B cell (primary cell): ENCODE data around the gene KBTBD6. TPM values are rescaled to one million over a fixed set of nuclear protein-coding genes. Genes with fewer than 3 reads are reported as not detected.

Experiments used
- ATAC-seq: fragments of 200-7000 bp; cut with Tn5 transposase; one replicate; pipeline ENCODE4 v1.10.0; 2021; ENCODE audit warnings: low read depth, mild to moderate bottlenecking, moderate number of reproducible peaks, moderate library complexity
- CTCF ChIA-PET: fragments of 350-600 bp; sonication (Branson Sonifier 250); formaldehyde crosslinking; loops from one replicate; lab custom pipeline; 2021; ENCODE audit warnings: antibody characterized with exemption, inconsistent platforms; lab: Charles Lee
- POLR2A ChIA-PET: fragments of 350-600 bp; sonication (Branson Sonifier 250); formaldehyde crosslinking; loops from one replicate; lab custom pipeline; 2021; ENCODE audit warnings: antibody characterized with exemption; lab: Charles Lee
- DNase-seq: peaks from one replicate; pipeline ENCODE4 v3.0.0; 2013
- H2AFZ ChIP-seq: 2 replicates; pipeline ENCODE4 v1.6.1; 2012; ENCODE audit warnings: mild to moderate bottlenecking, low read depth, low read length; ENCODE audit not compliant: insufficient read depth, poor library complexity, severe bottlenecking
- H3K27ac ChIP-seq, 2 donors: 1 replicate in 1 of 2; 2 replicates in 1 of 2; pipeline ENCODE4 v1.5.1; 2012 to 2013; ENCODE audit warnings: low read length in 2 of 2, mild to moderate bottlenecking in 2 of 2, moderate library complexity in 1 of 2
- H3K27me3 ChIP-seq, 4 experiments: fragments of 200-600 bp in 1 of 4; sonication (generic) in 1 of 4; replicated peaks in 1 of 4; 1 replicate in 2 of 4; 2 replicates in 2 of 4; pipeline versions ENCODE4 v1.6.1 to v1.7.0; 2013 to 2016; ENCODE audit warnings: low read length in 3 of 4, mild to moderate bottlenecking in 2 of 4, mixed read lengths in 1 of 4, moderate library complexity in 1 of 4; ENCODE audit not compliant: insufficient read depth in 4 of 4, control insufficient read depth in 3 of 4; ENCODE audit errors: control extremely low read depth in 1 of 4
- H3K36me3 ChIP-seq, 2 experiments: replicated peaks in 1 of 2; 1 replicate in 1 of 2; 2 replicates in 1 of 2; pipeline versions ENCODE4 v1.6.1 to v1.7.1; 2013; ENCODE audit warnings: low read length in 1 of 2; ENCODE audit not compliant: insufficient read depth in 2 of 2, control insufficient read depth in 1 of 2; ENCODE audit errors: control extremely low read depth in 1 of 2, extremely low read depth in 1 of 2
- H3K4me1 ChIP-seq, 2 donors: fragments of 200-600 bp in 1 of 2; sonication (generic) in 1 of 2; 1 replicate in 1 of 2; 2 replicates in 1 of 2; pipeline versions ENCODE4 v1.5.1 to v1.6.1; 2013 to 2017; ENCODE audit warnings: low read length in 2 of 2; ENCODE audit not compliant: control insufficient read depth in 2 of 2, insufficient read depth in 2 of 2
- H3K4me2 ChIP-seq: replicated peaks from 2 replicates; pipeline ENCODE3; 2012; ENCODE audit warnings: mild to moderate bottlenecking, low read depth, low read length; ENCODE audit not compliant: poor library complexity, severe bottlenecking
- H3K4me3 ChIP-seq, 5 experiments: fragments of 200-600 bp in 1 of 5; sonication (generic) in 1 of 5; 1 replicate in 3 of 5; 2 replicates in 2 of 5; pipeline versions ENCODE4 v1.5.1 to v1.7.0; 2011 to 2016; ENCODE audit warnings: low read length in 4 of 5, mild to moderate bottlenecking in 4 of 5, low read depth in 2 of 5, control low read depth in 1 of 5, moderate library complexity in 1 of 5; ENCODE audit not compliant: insufficient read depth in 1 of 5; ENCODE audit errors: control extremely low read depth in 1 of 5, extremely low read depth in 1 of 5
- H3K79me2 ChIP-seq: fragments of 200-600 bp; sonication (generic); one replicate; pipeline ENCODE4 v1.6.0; 2016; ENCODE audit warnings: low read length; ENCODE audit not compliant: control insufficient read depth, insufficient read depth
- H3K9ac ChIP-seq: fragments of 200-600 bp; sonication (generic); 2 replicates; pipeline ENCODE4 v1.6.1; 2017; ENCODE audit warnings: mild to moderate bottlenecking, low read length, moderate library complexity
- H3K9me3 ChIP-seq, 3 donors: one replicate each; pipeline versions ENCODE4 v1.6.1 to v1.7.1; 2013; ENCODE audit warnings: low read length in 2 of 3; ENCODE audit not compliant: control insufficient read depth in 2 of 3, insufficient read depth in 1 of 3; ENCODE audit errors: control extremely low read depth in 1 of 3
- H4K20me1 ChIP-seq: 2 replicates; pipeline ENCODE4 v1.6.0; 2012; ENCODE audit warnings: mild to moderate bottlenecking, low read length; ENCODE audit not compliant: insufficient read depth, control insufficient read depth, poor library complexity, severe bottlenecking
- H3K27ac Mint-ChIP-seq: one replicate; pipeline ENCODE4 v1.8.0; 2021; ENCODE audit warnings: mixed read lengths
- H3K27me3 Mint-ChIP-seq: one replicate; pipeline ENCODE4 v1.8.0; 2021; ENCODE audit warnings: mixed read lengths
- H3K4me1 Mint-ChIP-seq: one replicate; pipeline ENCODE4 v1.8.0; 2021; ENCODE audit warnings: mixed read lengths
- H3K4me3 Mint-ChIP-seq: one replicate; pipeline ENCODE4 v1.8.0; 2021; ENCODE audit warnings: mixed read lengths
- H3K9me3 Mint-ChIP-seq: one replicate; pipeline ENCODE4 v1.8.0; 2022; ENCODE audit warnings: mixed read lengths; ENCODE audit not compliant: insufficient read depth
- EZH2 ChIP-seq: IDR thresholded peaks from 2 replicates; pipeline ENCODE4 v1.6.1; 2012; ENCODE audit warnings: borderline replicate concordance, low read depth, mild to moderate bottlenecking, moderate library complexity, low read length; ENCODE audit not compliant: insufficient read depth, poor library complexity, severe bottlenecking
- WGBS: methylation state at CpG from one replicate; pipeline ENCODE4 v1.1.5; 2013; ENCODE audit warnings: missing lambda C conversion rate; ENCODE audit not compliant: insufficient coverage; 5-methylcytosine and 5-hydroxymethylcytosine counted together
- intact Hi-C: fragments of 100-400 bp; cut with micrococcal nuclease; formaldehyde crosslinking; loops from one replicate; pipeline ENCODE4 v1.10.0; 2022
- polyA plus RNA-seq: library from polyadenylated mRNA; depleted of rRNA; stranded (reverse); fragments of >200 nt; gene quantifications from 2 replicates; pipeline ENCODE4 v1.2.3, GENCODE V29; 2012
- total RNA-seq, 2 donors: library from RNA; stranded (reverse); fragments of 120-200 nt in 1 of 2; gene quantifications; 1 replicate in 1 of 2; 2 replicates in 1 of 2; pipeline versions ENCODE4 v1.2.3 to v1.2.4, GENCODE V29; 2013 to 2022
- TF ChIP-seq, protein P1 (sequence below): fragments of 200-600 bp; IDR thresholded peaks from one replicate; pipeline ENCODE4 v1.8.0; 2022; ENCODE audit warnings: antibody characterized with exemption, mild to moderate bottlenecking

The KBTBD6 gene
- total and polyA plus RNA-seq, 2 donors (not counting 1 experiment from before 2014, with no cell fraction given): 0.63 to 8.5 TPM

DNA sequence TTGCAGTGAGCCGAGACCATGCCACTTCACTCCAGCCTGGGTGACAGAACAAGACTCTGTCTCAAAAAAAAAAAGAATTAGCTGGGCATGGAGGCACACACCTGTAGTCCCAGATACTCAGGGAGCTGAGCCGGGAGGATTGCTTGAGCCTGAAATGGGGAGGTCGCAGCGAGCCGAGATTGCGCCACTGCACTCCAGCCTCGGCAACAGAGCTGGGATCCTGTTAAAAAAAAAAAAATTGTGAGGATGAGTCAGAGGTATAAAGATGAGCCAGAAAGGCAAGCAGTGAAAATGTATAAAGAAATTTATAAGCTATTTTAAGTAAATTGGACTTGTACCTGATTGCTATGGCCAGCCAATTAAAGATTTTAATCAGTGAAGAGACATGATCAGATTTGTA, 21.1 kb downstream of the KBTBD6 start:
- Histone ChIP-seq H3K4me1 (no peaks in the 10 kb centered on the region), H3K9ac (no peak overlapping the region), H3K79me2 (no peaks in the 10 kb centered on the region), H3K4me3 (no peak overlapping the region), H4K20me1 (no peaks in the 10 kb centered on the region), H3K36me3 (no peaks in the 10 kb centered on the region), H2AFZ (no peak overlapping the region), H3K4me2 (no peak overlapping the region), H3K9me3 (peaks cover 0 to 4% (median 0%) of the 10 kb centered on the region in 3 donors), H3K27ac (no peak overlapping the region), H3K27me3 (no peaks in the 10 kb centered on the region)
- DNase-seq (no peak), ATAC-seq (no peak)
- Mint-ChIP-seq H3K27ac (no peak overlapping the region), H3K4me1 (no peaks in the 10 kb centered on the region), H3K4me3 (no peak overlapping the region), H3K9me3 (no peaks in the 10 kb centered on the region), H3K27me3 (no peaks in the 10 kb centered on the region)
- intact Hi-C loops: no loop called here
- no peak for TF ChIP-seq EZH2
- TF ChIP-seq, protein P1, sequence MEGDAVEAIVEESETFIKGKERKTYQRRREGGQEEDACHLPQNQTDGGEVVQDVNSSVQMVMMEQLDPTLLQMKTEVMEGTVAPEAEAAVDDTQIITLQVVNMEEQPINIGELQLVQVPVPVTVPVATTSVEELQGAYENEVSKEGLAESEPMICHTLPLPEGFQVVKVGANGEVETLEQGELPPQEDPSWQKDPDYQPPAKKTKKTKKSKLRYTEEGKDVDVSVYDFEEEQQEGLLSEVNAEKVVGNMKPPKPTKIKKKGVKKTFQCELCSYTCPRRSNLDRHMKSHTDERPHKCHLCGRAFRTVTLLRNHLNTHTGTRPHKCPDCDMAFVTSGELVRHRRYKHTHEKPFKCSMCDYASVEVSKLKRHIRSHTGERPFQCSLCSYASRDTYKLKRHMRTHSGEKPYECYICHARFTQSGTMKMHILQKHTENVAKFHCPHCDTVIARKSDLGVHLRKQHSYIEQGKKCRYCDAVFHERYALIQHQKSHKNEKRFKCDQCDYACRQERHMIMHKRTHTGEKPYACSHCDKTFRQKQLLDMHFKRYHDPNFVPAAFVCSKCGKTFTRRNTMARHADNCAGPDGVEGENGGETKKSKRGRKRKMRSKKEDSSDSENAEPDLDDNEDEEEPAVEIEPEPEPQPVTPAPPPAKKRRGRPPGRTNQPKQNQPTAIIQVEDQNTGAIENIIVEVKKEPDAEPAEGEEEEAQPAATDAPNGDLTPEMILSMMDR: no peak
- CTCF ChIA-PET: no interaction called here
- POLR2A ChIA-PET: no interaction called here
- WGBS: 96% methylated on average over 7 of the region's 7 CpGs

DNA sequence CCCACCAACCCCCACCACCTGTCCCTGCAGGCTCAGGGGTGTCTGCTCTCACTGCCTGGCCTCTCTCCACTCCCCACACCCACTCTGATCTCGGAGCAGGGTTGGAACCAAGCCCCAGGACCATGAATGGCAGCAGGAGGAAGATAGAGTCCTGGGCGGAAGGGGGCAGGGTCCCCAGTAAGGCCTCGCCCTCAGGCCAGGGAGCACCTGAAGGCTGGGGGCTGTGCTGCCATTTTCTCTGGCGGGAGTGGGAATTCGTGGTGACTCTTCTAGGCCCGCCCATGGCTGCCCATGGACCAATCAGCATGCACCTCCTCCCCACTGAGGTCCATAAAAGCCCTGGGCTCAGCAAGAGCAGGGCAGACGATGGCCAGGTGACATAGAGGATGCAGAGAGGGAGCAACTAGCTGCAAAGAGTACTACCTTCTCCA, 25.0 kb downstream of the KBTBD6 start:
- CTCF ChIA-PET: no interaction called here
- no peak overlapping the region for H3K4me3 ChIP-seq
- no peak overlapping the region for H2AFZ ChIP-seq
- H3K79me2 ChIP-seq: no peaks in the 10 kb centered on the region
- H3K4me1 ChIP-seq: no peaks in the 10 kb centered on the region
- H3K27ac ChIP-seq: no peak overlapping the region
- ATAC-seq (no peak), DNase-seq (no peak)
- Mint-ChIP-seq H3K27ac (no peak overlapping the region), H3K27me3 (no peaks in the 10 kb centered on the region), H3K9me3 (no peaks in the 10 kb centered on the region), H3K4me3 (no peak overlapping the region), H3K4me1 (no peaks in the 10 kb centered on the region)
- 93% methylated on average over 6 of the region's 7 CpGs for WGBS
- H3K9me3 ChIP-seq: peaks cover 0 to 4% (median 0%) of the 10 kb centered on the region in 3 donors
- no peaks in the 10 kb centered on the region for H4K20me1 ChIP-seq
- no peak overlapping the region for H3K9ac ChIP-seq
- no peak overlapping the region for H3K4me2 ChIP-seq
- H3K27me3 ChIP-seq: no peaks in the 10 kb centered on the region
- POLR2A ChIA-PET: no interaction called here
- intact Hi-C loops: no loop called here
- TF ChIP-seq, protein P1: no peak
- H3K36me3 ChIP-seq: no peaks in the 10 kb centered on the region
